Astrocyte (in vitro differentiated cells and primary cell): ENCODE measurements around the gene TNFAIP2.

Source experiments
- EZH2 ChIP-seq: IDR thresholded peaks from 2 replicates; pipeline ENCODE4 v1.6.1; 2012; ENCODE audit warnings: mild to moderate bottlenecking, low read length, inconsistent platforms; ENCODE audit not compliant: insufficient read depth
- TF ChIP-seq, protein P1 (sequence below): IDR thresholded peaks from 2 replicates; pipeline ENCODE4 v1.5.1; 2011; ENCODE audit warnings: low read depth, mild to moderate bottlenecking, inconsistent platforms, low read length, moderate library complexity; ENCODE audit not compliant: insufficient read depth

DNA sequence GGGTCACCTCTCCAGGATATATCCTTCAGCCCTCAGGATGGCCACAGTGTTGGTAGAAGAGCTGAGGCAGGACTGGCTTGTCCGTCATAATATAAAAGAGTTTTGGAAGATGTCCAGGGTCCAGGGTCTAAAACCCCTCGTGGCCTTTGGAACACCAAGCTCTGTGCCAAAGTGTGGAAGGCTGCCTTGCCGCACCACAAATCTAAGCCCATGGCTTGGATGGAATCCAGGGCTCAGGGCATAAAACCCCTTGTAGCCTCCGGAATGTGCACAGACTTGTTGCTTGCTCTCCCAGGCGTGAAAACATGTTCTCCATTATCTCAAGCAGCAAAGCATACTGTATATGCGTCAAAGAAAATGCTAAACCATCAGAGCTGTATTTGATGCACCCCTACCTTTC lies 46.7 kb downstream of the TNFAIP2 start:
- TF ChIP-seq, protein P1, sequence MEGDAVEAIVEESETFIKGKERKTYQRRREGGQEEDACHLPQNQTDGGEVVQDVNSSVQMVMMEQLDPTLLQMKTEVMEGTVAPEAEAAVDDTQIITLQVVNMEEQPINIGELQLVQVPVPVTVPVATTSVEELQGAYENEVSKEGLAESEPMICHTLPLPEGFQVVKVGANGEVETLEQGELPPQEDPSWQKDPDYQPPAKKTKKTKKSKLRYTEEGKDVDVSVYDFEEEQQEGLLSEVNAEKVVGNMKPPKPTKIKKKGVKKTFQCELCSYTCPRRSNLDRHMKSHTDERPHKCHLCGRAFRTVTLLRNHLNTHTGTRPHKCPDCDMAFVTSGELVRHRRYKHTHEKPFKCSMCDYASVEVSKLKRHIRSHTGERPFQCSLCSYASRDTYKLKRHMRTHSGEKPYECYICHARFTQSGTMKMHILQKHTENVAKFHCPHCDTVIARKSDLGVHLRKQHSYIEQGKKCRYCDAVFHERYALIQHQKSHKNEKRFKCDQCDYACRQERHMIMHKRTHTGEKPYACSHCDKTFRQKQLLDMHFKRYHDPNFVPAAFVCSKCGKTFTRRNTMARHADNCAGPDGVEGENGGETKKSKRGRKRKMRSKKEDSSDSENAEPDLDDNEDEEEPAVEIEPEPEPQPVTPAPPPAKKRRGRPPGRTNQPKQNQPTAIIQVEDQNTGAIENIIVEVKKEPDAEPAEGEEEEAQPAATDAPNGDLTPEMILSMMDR: no peak
- no peak for TF ChIP-seq EZH2
